Measurements from ENCODE around the gene HES3.

HES3 gene

DNA sequence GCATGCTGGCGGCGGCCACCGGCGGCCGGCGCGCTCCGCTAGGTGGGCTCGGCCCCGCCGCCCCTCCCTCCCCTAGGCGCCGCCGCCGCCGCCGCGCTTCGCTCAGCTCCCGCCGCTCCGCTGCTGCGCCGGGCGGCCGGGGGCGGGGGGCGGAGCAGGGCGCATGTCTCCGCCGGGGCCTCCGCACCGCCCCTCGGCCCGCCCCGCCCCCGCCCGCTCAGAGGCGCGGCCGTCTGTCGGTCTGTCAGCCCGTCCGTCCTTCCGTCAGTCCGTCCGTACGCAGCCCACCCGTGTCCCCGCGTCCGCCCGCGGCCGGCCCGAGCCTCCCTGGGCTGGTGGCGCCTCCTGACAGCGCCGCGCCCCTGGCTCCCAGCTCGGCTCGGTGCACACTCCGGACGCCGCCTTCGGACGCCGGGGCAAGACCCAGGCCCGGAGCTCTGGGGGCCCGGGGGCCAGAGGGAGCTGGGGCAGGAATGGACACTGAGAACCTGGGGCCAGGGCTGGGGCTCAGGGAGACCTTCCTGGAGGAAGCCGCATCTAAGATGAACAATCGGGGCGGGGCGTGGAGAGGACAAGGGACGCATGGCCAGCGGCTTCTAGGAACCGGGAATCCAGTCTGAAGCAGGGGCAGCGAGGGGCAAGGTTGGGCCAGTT lies 17.1 kb downstream of the HES3 start, which contains the start of gene GPR153:
TSS of gene GPR153 (minus strand) at position 138 of the 654 bp plus-strand sequence. CDS start 6,193 bp downstream, outside the sequence.
- DNase-seq (ENCODE audit: low read depth in 2 of 3, low spot score in 1 of 3) = peak in 1 of 3 donors; percentile 58

GRCh38 chr1:6261615-6261995 lies 17.6 kb downstream of the HES3 start:
- DNase-seq (ENCODE audit: low read depth in 2 of 3, low spot score in 1 of 3) = no peak

GRCh38 chr1:6262555-6263420 lies 18.8 kb downstream of the HES3 start:
- DNase-seq (ENCODE audit: low read depth in 2 of 3, low spot score in 1 of 3) = no peak

GRCh38 chr1:6263716-6264115 lies 19.7 kb downstream of the HES3 start:
- DNase-seq (ENCODE audit: low read depth in 2 of 3, low spot score in 1 of 3) = no peak

DNA sequence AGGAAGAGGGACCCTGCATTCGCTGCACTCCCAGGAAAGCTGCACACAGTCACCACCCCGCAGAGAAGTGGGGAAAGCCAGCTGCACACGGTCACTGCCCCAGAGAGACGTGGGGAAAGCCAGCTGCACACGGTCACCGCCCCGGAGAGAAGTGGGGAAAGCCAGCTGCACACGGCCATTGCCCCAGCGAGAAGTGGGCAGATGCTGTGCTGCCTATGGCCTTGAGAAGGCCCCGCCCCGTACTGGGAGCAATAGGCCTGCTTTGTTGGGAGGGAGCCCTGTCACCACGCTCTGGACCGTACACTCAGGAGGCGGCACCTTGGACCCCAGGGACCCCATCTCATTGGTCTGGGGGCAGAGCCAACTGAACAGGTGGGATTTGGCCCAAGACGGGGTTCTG lies 21.2 kb downstream of the HES3 start:
- DNase-seq (ENCODE audit: low read depth in 2 of 3, low spot score in 1 of 3) = no peak

- DNase-seq (ENCODE audit: low read depth in 2 of 3, low spot score in 1 of 3) = no peak
Observed at GRCh38 chr1:6266641-6267040, 22.7 kb downstream of the HES3 start.

GRCh38 chr1:6267686-6268322 lies 23.8 kb downstream of the HES3 start:
- no peak for DNase-seq (ENCODE audit: low read depth in 2 of 3, low spot score in 1 of 3)

GRCh38 chr1:6268415-6268814 lies 24.4 kb downstream of the HES3 start:
- DNase-seq (ENCODE audit: low read depth in 2 of 3, low spot score in 1 of 3) = no peak

- DNase-seq (ENCODE audit: low read depth in 2 of 3, low spot score in 1 of 3) = no peak
Observed at GRCh38 chr1:6269296-6269695, 25.3 kb downstream of the HES3 start.

- no peak for DNase-seq (ENCODE audit: low read depth in 2 of 3, low spot score in 1 of 3)
Observed at GRCh38 chr1:6269720-6270400, 25.9 kb downstream of the HES3 start.

GRCh38 chr1:6270401-6270800 lies 26.4 kb downstream of the HES3 start:
- DNase-seq (ENCODE audit: low read depth in 2 of 3, low spot score in 1 of 3) = no peak

DNA sequence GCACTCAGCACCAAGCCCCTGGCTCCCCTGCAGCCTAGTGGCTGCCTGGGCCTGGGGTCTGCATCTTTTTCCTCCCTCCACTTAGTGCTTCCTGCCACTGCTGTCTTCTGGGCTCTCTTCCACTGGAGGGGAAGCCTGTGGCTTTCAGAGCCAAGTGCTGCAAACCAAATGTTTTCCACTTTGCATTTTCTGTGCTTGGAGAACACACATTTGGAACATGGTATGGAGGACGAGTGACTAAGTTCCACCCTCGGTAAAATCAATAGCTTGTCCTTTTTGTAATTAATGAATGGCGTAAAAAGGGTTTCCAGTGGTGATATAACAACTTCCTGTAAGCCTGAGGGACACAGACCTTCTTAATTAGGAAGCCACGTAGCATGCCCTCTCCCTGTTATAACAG lies 27.0 kb downstream of the HES3 start:
- no peak for DNase-seq (ENCODE audit: low read depth in 2 of 3, low spot score in 1 of 3)

GRCh38 chr1:6271554-6271953 lies 27.6 kb downstream of the HES3 start:
- DNase-seq (ENCODE audit: low read depth in 2 of 3, low spot score in 1 of 3) = no peak

GRCh38 chr1:6272452-6272851 lies 28.5 kb downstream of the HES3 start:
- no peak for DNase-seq (ENCODE audit: low read depth in 2 of 3, low spot score in 1 of 3)

DNA sequence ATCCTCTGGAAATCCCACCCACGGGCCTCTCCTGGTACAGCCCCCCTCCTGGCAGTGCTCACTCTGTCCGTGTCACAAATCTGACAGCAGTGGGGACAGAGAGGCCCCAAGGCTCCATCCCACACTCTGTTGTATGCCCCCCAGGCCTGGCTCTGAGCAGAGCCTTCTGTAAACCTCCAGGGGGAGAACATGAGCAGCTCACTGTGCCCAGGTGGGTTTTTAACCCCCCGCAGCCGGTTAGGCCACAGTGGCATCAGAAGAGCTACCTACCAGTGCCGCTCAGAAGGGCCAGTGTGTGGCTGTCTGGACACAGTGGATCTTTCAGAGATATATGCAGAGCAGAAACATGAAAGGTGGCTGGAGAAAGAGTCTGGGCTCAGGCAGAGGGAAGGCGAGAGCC lies 28.9 kb downstream of the HES3 start:
- DNase-seq (ENCODE audit: low read depth in 2 of 3, low spot score in 1 of 3) = no peak

DNA sequence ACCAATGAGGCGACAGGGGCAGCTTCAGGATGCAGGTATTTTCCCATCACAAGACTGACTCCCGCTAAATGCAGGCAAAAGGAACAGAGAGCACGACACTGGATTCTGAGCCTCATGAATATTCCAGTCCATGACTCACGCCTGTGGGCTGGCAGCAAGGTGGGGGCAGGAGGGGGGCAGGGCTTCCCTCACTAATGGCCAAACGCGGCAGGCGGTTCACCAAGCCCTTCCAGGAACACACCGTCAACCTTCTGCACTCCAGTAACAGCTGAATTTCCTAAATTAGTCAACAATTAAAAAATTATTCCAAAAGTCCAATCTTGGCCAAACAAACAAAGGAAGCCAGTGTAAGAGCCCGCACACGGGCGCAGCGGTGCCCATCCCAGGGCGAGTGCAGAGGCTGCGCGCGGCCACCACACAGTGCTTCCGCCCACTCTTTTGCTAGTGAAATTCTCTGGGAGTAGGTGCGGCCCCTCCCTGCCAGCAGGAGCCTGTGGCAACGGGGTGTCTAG lies 29.5 kb downstream of the HES3 start:
- DNase-seq (ENCODE audit: low read depth in 2 of 3, low spot score in 1 of 3) = no peak

DNA sequence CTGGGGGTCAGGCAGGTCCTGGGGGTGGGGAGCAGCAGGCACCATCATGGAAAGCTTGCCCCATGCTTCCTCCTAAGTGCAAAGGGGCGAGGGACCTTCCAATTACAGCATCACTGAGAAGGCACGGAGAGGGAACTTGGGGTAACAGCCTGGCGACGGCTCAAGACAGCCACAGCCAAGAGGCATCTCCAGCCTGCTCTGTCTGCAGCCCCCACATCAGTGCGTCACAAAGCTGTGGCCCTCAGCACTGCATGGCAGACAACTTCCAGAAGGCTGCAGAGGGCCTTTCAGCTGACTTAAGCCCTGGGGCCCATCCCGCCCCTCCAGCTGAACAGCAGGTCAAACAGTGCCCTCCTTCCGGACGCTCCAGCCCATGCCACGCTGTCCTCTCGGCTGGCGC lies 30.1 kb downstream of the HES3 start:
- DNase-seq (ENCODE audit: low read depth in 2 of 3, low spot score in 1 of 3) = no peak

GRCh38 chr1:6274622-6275139 lies 30.7 kb downstream of the HES3 start:
- DNase-seq (ENCODE audit: low read depth in 2 of 3, low spot score in 1 of 3) = no peak

DNA sequence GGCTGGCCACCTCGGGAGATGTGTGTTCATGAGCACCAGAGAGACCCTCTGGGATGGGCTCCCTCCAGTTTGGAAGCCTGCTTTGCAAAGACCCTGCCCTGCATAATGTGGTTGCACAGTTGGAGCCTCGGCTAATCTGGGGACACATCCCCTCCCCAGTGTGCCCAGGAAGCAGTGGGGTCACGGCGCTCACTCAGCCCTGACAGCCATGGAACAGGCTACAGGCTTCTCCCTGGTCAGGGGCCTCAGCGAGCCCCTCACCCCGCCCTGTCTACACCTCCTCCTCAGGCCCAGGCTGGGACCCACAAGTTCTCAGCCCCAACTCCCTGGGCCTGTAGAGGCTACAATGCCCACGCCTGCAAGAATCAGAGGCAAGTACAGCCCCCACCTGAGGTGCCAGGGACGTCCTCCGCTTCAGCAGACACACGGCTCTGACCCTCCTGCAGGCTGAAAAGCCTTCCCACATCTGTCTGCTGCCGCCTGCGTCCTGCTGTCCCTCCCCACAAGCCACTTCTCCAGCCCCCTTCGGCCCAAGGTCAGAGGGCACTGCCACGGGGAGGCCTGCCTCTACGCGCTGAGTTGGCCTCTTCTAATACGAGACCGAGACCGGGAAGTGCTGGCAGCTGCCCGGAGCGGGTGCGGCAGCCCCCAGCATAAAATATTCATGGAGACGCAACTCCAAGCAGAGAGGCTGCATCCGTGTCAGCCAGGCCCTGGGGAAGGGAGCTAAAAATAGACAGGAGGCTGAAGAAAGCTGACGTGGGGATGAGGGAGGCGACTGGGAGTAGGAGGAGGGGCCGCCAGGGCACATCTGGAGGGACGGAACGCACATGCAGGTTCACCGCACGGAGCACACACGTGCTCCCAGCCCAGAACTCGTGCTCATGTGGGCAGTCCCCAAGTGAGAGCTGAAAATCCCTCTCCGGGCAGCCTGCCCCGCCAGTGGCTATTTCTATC lies 32.1 kb downstream of the HES3 start:
- no peak for DNase-seq (ENCODE audit: low read depth in 2 of 3, low spot score in 1 of 3)
